HL-60 (cell line): ENCODE results near the gene KIDINS220.
A peak's percentile ranks its signal among the peaks of the same experiment; 100 is the strongest.

Source experiments
- TF ChIP-seq, protein P1 (sequence below): IDR thresholded peaks from one replicate; pipeline ENCODE4 v1.5.1; 2011; ENCODE audit warnings: low read length, control low read depth, inconsistent platforms; ENCODE audit not compliant: insufficient read depth
- TF ChIP-seq, protein P2 (sequence below): IDR thresholded peaks from 2 replicates; pipeline ENCODE4 v1.6.1; 2012; ENCODE audit warnings: low read depth; ENCODE audit not compliant: insufficient replicate concordance

DNA sequence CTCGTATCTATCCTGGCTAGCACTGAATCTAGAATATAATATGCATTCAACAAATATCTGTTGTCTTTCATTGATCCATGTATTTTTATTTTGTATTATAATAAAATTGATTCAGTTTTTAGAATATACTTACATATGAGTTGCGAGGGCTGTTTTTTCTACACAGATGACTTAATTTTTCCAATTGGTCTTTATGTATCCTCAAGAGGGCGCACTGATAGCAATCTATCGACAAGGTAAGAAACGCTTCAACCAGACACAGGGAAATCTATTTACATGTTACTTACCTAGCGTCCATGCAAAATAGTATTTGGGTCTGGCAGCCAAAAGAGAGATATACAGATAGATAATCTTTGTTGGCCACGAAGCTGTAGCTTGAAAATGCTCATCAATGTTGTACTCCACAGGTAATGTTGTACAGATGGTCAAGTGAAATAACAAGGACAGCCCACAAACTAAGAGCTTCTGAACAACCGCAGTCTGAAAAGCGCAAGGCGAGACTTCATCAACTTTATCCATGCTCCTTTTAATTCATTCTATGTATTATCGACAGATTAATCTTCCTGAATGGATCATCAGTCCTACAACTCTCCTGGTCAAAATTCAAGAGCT, 35.5 kb upstream of the KIDINS220 start:
- TF ChIP-seq, protein P1, sequence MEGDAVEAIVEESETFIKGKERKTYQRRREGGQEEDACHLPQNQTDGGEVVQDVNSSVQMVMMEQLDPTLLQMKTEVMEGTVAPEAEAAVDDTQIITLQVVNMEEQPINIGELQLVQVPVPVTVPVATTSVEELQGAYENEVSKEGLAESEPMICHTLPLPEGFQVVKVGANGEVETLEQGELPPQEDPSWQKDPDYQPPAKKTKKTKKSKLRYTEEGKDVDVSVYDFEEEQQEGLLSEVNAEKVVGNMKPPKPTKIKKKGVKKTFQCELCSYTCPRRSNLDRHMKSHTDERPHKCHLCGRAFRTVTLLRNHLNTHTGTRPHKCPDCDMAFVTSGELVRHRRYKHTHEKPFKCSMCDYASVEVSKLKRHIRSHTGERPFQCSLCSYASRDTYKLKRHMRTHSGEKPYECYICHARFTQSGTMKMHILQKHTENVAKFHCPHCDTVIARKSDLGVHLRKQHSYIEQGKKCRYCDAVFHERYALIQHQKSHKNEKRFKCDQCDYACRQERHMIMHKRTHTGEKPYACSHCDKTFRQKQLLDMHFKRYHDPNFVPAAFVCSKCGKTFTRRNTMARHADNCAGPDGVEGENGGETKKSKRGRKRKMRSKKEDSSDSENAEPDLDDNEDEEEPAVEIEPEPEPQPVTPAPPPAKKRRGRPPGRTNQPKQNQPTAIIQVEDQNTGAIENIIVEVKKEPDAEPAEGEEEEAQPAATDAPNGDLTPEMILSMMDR, result peak; percentile 22
- TF ChIP-seq, protein P2, sequence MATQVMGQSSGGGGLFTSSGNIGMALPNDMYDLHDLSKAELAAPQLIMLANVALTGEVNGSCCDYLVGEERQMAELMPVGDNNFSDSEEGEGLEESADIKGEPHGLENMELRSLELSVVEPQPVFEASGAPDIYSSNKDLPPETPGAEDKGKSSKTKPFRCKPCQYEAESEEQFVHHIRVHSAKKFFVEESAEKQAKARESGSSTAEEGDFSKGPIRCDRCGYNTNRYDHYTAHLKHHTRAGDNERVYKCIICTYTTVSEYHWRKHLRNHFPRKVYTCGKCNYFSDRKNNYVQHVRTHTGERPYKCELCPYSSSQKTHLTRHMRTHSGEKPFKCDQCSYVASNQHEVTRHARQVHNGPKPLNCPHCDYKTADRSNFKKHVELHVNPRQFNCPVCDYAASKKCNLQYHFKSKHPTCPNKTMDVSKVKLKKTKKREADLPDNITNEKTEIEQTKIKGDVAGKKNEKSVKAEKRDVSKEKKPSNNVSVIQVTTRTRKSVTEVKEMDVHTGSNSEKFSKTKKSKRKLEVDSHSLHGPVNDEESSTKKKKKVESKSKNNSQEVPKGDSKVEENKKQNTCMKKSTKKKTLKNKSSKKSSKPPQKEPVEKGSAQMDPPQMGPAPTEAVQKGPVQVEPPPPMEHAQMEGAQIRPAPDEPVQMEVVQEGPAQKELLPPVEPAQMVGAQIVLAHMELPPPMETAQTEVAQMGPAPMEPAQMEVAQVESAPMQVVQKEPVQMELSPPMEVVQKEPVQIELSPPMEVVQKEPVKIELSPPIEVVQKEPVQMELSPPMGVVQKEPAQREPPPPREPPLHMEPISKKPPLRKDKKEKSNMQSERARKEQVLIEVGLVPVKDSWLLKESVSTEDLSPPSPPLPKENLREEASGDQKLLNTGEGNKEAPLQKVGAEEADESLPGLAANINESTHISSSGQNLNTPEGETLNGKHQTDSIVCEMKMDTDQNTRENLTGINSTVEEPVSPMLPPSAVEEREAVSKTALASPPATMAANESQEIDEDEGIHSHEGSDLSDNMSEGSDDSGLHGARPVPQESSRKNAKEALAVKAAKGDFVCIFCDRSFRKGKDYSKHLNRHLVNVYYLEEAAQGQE, result no peak
